Hematopoietic multipotent progenitor cell treated with erythropoietin and hydrocortisone succinate and interleukin-3 and kit ligand, for 4 days (in vitro differentiated cells): ENCODE data around the gene SIGLEC15.

Experiments
- DNase-seq: peaks from one replicate; pipeline ENCODE4 v3.0.0-alpha.2; 2015

Gene SIGLEC15

DNA sequence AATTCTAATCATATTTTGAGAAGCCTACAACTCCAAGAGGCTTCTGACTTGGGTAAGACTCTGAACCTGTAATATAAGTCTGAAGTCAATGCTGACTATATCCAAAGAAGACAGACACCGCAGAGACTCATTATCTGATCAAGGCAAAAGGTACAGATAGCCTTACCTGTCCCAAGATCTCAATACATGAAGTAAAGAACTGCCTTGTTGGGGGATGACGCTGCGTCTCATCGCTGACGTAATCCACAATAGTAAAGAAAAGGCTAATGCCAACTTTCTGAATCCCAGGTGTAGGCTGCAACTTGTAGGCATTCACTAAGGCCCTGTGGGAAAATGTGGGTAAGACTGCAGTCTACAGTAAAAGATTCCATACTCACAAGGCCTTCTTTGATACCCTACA lies 62.1 kb downstream of the SIGLEC15 start:
- DNase-seq, result no peak

DNA sequence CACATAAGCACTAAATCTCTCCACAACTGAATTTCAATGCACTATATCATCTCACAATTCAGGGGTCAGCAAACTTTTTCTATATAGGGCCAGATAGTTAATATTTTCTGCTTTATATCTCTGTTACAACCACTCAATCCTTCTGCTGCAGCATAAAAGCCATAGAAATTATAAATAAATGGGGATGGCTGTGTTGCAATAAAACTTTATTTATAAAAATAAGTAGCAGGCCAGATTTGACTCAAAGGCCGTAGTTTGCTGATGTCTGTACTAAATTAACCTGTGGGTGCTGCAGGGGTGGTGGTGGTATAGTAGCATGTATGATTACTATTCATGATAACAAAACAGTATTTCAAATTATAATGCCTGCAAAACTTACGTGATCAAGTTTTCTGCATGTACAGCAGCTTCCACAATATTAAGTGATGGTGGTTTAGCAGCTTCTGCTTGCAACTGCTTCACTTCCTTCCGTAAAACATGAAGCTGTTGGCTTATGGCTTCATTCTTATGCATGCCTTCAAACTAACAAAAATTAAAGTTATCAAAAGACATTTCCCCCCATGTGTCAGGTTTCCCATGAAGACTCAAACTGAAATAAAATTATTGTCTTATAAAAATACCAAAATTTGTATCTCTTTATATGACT lies 64.1 kb downstream of the SIGLEC15 start:
- DNase-seq, result peak; percentile 9

DNA sequence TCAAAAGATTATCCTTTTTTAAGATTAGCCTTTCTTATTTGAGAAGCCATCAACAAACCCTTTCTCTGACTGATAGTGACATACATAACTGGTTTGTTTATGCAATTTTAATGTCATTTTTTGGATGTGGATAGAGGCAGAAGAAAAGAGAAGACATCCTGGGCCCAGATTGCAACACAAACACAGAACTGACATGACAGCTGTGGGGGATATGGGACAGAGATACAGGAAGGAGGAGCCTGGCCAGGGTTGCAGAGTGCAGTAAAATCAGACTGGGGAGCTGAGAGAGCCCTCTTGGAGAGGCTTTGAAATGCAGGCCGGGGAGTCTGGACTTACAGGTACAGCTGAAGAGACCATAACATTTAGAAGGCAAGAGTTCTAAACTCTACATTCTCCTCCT lies 65.1 kb downstream of the SIGLEC15 start:
- DNase-seq, result peak; percentile 55

DNA sequence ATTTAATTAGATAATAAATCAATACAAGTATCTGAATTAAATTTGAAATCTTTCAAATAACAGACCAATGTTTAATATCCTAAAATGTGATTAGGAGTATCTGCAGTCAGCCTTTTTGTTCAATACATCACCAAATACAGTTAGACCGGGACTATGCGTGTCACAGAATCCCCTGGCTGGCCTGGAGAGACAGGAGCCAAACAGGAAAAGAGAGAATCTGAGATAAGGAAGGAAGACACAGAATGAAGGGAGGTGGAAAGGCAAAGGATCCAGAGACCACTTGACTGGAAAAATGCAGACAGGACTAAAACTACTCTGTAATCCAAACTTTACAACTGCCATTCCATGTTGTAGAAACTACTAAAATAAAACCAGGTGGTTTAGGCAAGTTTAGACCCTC lies 66.3 kb downstream of the SIGLEC15 start:
- DNase-seq, result no peak
